Cardiac fibroblast (primary cell): ENCODE measurements around the gene SLC25A48.
A peak's percentile ranks its signal among the peaks of the same experiment; 100 is the strongest.

Experiments used
- DNase-seq, 2 donors: peaks; one replicate each; pipeline versions ENCODE4 v3.0.0 to v3.0.0-alpha.2; 2010; ENCODE audit warnings: low read depth in 2 of 2
- H3K4me3 ChIP-seq, 2 donors: replicated peaks in 1 of 2; 1 replicate in 1 of 2; 2 replicates in 1 of 2; pipeline ENCODE4 v1.5.1; 2011; ENCODE audit warnings: low read depth in 2 of 2, low read length in 2 of 2, mild to moderate bottlenecking in 2 of 2, moderate library complexity in 1 of 2
- TF ChIP-seq, protein P1 (sequence below): IDR thresholded peaks from one replicate; pipeline ENCODE4 v1.5.1; 2011; ENCODE audit warnings: low read depth, mild to moderate bottlenecking, low read length, inconsistent platforms

The SLC25A48 gene

DNA sequence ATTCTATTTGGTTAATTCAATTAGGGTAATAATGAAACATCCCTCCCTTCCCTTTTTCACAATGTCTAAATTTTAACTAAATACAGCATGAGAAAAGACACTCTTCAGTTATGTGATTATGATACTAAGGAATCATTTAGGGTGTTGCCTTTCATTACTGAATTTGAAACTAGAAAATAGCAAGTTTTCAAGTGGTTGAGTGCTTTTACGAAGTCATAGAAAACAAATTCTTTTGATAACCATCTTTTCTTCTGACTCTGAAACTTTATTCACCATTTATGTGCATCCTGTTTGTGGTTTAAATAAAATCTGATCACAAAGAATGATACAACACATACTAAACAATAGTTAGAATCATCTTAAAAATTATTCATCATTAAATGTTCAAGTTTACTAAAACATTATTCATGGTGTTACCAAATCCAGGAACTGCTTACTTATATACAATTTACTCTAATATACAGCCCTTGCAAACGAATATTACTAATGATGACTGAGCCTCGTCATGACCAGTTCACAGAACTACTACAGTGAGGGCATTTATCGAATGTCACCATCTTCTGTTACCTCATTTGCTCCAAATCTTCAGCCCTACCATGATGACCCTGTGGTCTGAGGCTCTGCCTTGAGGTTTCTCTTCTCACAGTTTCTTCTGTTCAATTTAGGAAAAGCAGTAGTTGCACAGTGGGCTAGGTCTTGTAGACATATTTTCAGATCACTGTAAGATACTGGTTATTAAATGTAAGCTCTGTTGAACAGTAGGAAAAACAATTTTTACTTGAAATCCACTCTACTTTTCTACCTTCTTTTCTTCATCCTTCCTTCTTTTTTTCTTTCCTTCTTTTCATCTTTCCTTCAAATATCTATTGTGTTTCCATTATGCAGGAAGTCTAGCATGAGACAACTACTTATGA lies 79.5 kb downstream of the SLC25A48 start:
- no peak overlapping the region for H3K4me3 ChIP-seq
- DNase-seq = peak in 1 of 2 donors; percentile 25
- TF ChIP-seq, protein P1, sequence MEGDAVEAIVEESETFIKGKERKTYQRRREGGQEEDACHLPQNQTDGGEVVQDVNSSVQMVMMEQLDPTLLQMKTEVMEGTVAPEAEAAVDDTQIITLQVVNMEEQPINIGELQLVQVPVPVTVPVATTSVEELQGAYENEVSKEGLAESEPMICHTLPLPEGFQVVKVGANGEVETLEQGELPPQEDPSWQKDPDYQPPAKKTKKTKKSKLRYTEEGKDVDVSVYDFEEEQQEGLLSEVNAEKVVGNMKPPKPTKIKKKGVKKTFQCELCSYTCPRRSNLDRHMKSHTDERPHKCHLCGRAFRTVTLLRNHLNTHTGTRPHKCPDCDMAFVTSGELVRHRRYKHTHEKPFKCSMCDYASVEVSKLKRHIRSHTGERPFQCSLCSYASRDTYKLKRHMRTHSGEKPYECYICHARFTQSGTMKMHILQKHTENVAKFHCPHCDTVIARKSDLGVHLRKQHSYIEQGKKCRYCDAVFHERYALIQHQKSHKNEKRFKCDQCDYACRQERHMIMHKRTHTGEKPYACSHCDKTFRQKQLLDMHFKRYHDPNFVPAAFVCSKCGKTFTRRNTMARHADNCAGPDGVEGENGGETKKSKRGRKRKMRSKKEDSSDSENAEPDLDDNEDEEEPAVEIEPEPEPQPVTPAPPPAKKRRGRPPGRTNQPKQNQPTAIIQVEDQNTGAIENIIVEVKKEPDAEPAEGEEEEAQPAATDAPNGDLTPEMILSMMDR = no peak

DNA sequence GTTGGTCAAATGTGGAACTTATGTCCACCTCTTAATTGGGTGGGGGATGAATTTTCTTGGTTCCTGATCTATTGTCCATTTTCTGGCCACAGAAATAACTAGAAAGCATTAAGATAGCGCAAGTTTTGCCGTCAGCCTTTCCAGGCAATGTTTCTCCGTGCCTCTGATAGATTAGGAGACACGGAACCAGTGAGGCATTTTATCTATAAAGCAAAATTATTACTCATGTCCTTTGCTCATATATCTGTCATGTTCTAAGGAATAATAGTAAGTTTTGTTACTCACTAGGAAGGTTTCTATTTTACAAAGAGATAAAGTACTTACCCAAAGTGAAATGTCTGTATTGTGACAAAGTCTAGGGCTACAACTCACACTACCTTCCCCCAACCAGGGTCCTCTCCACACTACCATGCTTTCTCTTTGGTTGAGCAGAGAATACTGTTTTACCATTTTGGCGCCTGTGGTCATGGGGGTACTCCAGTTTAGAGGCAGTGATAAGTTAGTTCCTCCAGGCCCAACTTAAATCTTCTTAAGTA lies 81.1 kb downstream of the SLC25A48 start:
- H3K4me3 ChIP-seq = no peak overlapping the region
- DNase-seq = peak in 1 of 2 donors; percentile 17
- TF ChIP-seq, protein P1 = no peak

DNA sequence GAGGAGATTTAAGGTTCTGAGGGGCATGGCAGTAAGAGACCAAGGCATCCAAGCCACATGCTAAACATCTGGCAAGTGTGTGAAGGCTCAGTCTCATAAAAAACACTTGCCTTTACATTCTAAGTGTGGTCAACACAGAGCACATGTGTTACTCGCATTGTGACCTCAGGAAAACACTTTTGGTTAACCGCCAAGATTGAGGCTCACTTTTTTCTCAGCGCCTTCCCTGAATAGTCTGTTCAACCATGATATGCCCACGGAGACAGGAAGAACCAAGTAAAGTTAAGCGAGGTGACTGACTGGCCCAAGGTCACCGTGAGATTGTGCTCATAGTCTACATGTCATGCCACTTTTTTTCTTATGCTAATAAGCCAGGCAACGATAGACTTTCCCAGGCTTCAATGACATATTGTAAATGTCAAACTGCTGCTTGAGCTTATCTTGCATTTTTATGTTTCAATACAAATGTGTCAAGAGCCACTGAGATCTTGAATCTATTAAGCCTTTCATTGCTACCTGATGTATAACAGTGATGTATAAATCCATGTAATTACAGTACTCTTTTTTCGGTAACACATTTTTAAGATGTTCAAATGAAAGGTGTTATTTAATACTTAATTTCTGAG lies 82.3 kb downstream of the SLC25A48 start:
- DNase-seq = no peak

DNA sequence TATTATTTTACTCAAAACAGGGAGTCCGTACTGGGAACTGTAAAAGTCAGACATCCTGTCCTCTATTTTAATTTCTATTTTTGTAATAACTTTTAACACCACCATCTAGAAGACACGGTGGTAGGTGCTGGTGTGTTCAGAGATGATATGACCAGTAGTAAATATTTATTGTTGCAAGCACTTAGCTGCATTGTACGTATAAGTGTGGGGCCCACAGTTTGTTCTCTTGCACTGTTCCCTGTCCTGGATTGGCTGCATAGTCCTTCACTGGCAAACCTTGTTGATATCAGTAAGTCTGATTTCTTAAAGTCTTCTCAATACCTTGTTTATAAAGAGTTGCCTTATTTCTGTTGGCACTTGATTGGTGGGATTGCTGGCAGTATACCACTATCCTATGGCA lies 85.7 kb downstream of the SLC25A48 start:
- DNase-seq = no peak
- TF ChIP-seq, protein P1 = no peak
- H3K4me3 ChIP-seq = no peak overlapping the region

More for the DNA sequence above, 82.3 kb downstream of the SLC25A48 start:
- no peak overlapping the region for H3K4me3 ChIP-seq
- TF ChIP-seq, protein P1 = no peak

DNA sequence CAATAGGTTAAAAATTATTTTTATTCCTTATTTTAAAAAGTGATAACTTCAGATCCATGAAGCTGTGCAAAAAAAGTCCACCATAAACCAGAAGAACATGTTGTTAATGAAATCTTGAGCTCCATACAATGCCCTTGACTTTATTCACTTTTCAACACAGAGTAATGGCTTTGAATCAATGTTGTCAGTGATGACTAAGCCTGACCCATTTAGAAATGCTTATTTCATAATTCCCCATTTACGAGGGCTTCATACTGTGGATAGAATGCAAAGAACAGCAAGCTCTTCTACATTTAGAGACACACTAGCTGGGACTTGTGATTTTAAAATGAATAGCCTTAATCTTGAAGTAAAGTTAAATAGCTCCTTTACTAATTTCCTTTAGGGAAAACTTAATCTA lies 86.9 kb downstream of the SLC25A48 start:
- DNase-seq = peak; percentile 48 to 65
- TF ChIP-seq, protein P1 = no peak
- H3K4me3 ChIP-seq = no peak overlapping the region

DNA sequence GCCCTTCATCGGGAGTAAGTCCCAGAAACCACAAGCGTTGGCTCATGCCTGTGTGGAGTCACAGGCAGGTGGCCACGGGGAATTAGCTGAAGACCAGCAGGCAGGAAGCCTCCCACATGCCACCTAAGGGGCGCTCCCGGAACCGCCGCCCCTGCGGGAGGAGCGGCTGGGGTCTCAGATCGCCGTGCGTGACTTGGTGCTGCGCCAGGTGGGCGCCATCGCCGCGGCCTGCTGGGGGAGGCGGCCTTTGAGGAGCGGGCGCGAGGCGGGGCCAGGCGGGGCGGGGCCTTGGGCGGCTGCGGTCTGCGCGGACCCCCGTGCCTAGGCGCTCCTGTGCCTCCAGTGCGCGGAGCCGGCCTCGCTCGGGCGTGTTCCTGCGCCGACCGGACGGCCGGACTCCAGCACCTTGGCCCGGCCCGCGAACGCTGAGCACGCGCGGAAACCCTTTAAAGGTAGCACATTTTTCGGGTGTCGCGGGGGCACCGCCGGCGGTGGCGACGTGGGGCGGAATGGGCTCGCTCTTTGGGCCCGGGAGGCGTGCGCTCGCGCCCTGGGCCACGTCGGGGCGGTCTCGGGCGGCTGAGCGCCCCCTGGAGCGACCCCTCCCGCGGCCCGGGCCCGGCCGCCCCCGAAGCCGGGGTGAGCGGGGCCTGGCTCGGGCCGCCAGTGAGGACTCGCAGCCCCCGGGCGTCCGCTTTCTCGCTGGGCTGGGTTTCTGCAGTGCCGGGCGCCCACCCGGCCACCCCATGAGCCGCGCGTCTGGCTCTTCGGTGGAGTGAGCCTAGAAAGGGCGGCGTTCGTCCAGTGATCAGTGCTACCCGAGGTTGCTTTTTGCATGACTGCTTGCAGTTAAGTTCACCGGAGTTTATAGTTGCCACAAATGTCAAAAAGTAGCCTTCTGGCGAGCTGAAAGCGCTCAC lies 95.8 kb downstream of the SLC25A48 start:
- DNase-seq = no peak
- peak overlapping the region in 1 of 2 donors; percentile 46 for H3K4me3 ChIP-seq
- TF ChIP-seq, protein P1 = no peak
